A549 treated with ZK216348 at 1 μM for 4 hours (cell line): ENCODE data around the gene GLP1R. TPM values are rescaled to one million over a fixed set of nuclear protein-coding genes. Genes with fewer than 3 reads are reported as not detected.

ENCODE experiments used
- total RNA-seq: library from RNA; stranded (reverse); fragments of 200-300 nt; extraction: Qiagen RNA extraction; gene quantifications from 5 replicates; pipeline ENCODE4 v1.2.3, GENCODE V29; 2022; ENCODE audit warnings: low read depth

The GLP1R gene
- not detected in 5 replicates for total RNA-seq

GRCh38 chr6:39048481-39049399 is at the start of gene GLP1R:
GLP1R (plus strand) TSS chr6:39048781; CDS start chr6:39048841, 60 bp downstream.

GRCh38 chr6:39114704-39115599 is 66.4 kb downstream of the GLP1R start, which contains the start of gene SAYSD1:
SAYSD1 (minus strand) TSS chr6:39115186; CDS start chr6:39115089, 97 bp downstream.

Other genes with a start within 250 kb of the GLP1R start
- 4.8 to 7.1 TPM (median 6.1 TPM) in 5 replicates for gene SAYSD1, start 66.4 kb downstream of the GLP1R start, total RNA-seq
- 0.92 to 1.6 TPM (median 1.5 TPM) in 5 replicates for gene KCNK5, start 180.7 kb downstream of the GLP1R start, total RNA-seq